A549 (cell line): ENCODE results near the gene ZNF750. TPM values are rescaled to one million over a fixed set of nuclear protein-coding genes. Genes with fewer than 3 reads are reported as not detected.

ENCODE experiments used
- ATAC-seq, 2 experiments: fragments of 200-7000 bp in 1 of 2; fragments of >200 bp in 1 of 2; cut with Nextera tagmentation in 1 of 2; cut with Tn5 transposase in 1 of 2; 3 replicates each; pipeline versions ENCODE4 v1.8.0 to v1.9.1; 2018 to 2020; ENCODE audit warnings: mild to moderate bottlenecking in 1 of 2, moderate library complexity in 1 of 2
- CTCF ChIA-PET: fragments of 300-600 bp; sonication (Branson Sonifier 250); formaldehyde crosslinking; extraction: SDS; loops from one replicate; lab custom pipeline; 2021; ENCODE audit warnings: antibody characterized with exemption, inconsistent platforms; lab: Yijun Ruan, JAX
- POLR2A ChIA-PET: fragments of 350-600 bp; formaldehyde crosslinking; extraction: SDS; loops from one replicate; lab custom pipeline; 2021; ENCODE audit warnings: antibody characterized with exemption, inconsistent platforms; lab: Yijun Ruan, JAX
- DNase-seq, 2 experiments: peaks; one replicate each; pipeline versions ENCODE4 v3.0.0 to v3.0.0-alpha.2; 2011 to 2016; ENCODE audit warnings: low read depth in 1 of 2, low spot score in 1 of 2
- FAIRE-seq: peaks from 2 replicates; lab custom pipeline; 2011; peaks lifted over from hg19 to GRCh38; lab: Jason Lieb, UNC
- H3K27ac ChIP-seq, 2 experiments: fragments of >200 bp; sonication (Bioruptor Twin); formaldehyde crosslinking; 3 replicates each; pipeline ENCODE4 v1.5.1; 2016 to 2017
- H3K4me1 ChIP-seq: fragments of >200 bp; sonication (Bioruptor Twin); formaldehyde crosslinking; 3 replicates; pipeline ENCODE4 v1.6.1; 2016
- H3K4me2 ChIP-seq: fragments of >200 bp; sonication (Bioruptor Twin); formaldehyde crosslinking; 3 replicates; pipeline ENCODE4 v1.6.1; 2016
- H3K4me3 ChIP-seq: fragments of >200 bp; sonication (Bioruptor Twin); formaldehyde crosslinking; 3 replicates; pipeline ENCODE4 v1.5.1; 2016
- H3K9me3 ChIP-seq: fragments of >200 bp; sonication (Bioruptor Twin); formaldehyde crosslinking; 3 replicates; pipeline ENCODE4 v1.6.1; 2016
- BHLHE40 ChIP-seq: IDR thresholded peaks from 2 replicates; pipeline ENCODE4 v1.6.1; 2012; ENCODE audit warnings: low read depth, low read length, inconsistent platforms
- CHD2 ChIP-seq: fragments of 150-350 bp; IDR thresholded peaks from 2 replicates; pipeline ENCODE4 v1.6.1; 2014; ENCODE audit warnings: low read length; ENCODE audit not compliant: partially characterized antibody
- EHMT2 ChIP-seq: fragments of 200-600 bp; sonication (generic); IDR thresholded peaks from 2 replicates; pipeline ENCODE4 v1.6.1; 2016; ENCODE audit warnings: antibody characterized with exemption, low read depth, mild to moderate bottlenecking, moderate library complexity
- EP300 ChIP-seq, 2 experiments: fragments of >200 bp; sonication (Bioruptor Twin); formaldehyde crosslinking; IDR thresholded peaks; 2 replicates in 1 of 2; 3 replicates in 1 of 2; pipeline ENCODE4 v1.6.1; 2016 to 2017
- FOSL2 ChIP-seq, 2 experiments: fragments of 450-650 bp in 1 of 2; fragments of >200 bp in 1 of 2; sonication (Bioruptor Twin) in 1 of 2; formaldehyde crosslinking; IDR thresholded peaks; 2 replicates each; pipeline versions ENCODE4 v1.5.0 to v1.6.1; 2016 to 2020; ENCODE audit warnings: mild to moderate bottlenecking in 1 of 2, moderate library complexity in 1 of 2
- HOXA7 ChIP-seq: fragments of 250-450 bp; sonication (Bioruptor Pico); IDR thresholded peaks from 2 replicates; pipeline ENCODE4 v1.5.0; 2020; ENCODE audit warnings: mild to moderate bottlenecking, moderate library complexity
- KDM1A ChIP-seq: fragments of 200-600 bp; sonication (generic); IDR thresholded peaks from 2 replicates; pipeline ENCODE4 v1.6.1; 2016; ENCODE audit warnings: low read depth, mild to moderate bottlenecking
- MAFK ChIP-seq: fragments of 450-650 bp; IDR thresholded peaks from 2 replicates; pipeline ENCODE4 v1.6.1; 2014; ENCODE audit not compliant: partially characterized antibody
- MAZ ChIP-seq: fragments of 150-350 bp; IDR thresholded peaks from 2 replicates; pipeline ENCODE4 v1.6.1; 2014; ENCODE audit warnings: antibody characterized with exemption, low read depth, low read length, borderline replicate concordance
- PHF8 ChIP-seq: fragments of 200-600 bp; sonication (generic); IDR thresholded peaks from 2 replicates; pipeline ENCODE4 v1.6.1; 2016; ENCODE audit warnings: low read depth, mild to moderate bottlenecking, antibody characterized with exemption, moderate library complexity, borderline replicate concordance
- POLR2A ChIP-seq: IDR thresholded peaks from 2 replicates; pipeline ENCODE4 v1.6.1; 2012; ENCODE audit warnings: mild to moderate bottlenecking, low read length
- POLR2AphosphoS2 ChIP-seq: conservative IDR thresholded peaks from 2 replicates; pipeline ENCODE4 v1.6.1; 2012; ENCODE audit warnings: low read length, improper control_type of control experiment, inconsistent platforms
- RAD21 ChIP-seq, 2 experiments: fragments of >200 bp in 1 of 2; sonication (Bioruptor Twin) in 1 of 2; formaldehyde crosslinking in 1 of 2; IDR thresholded peaks in 1 of 2; conservative IDR thresholded peaks in 1 of 2; 2 replicates in 1 of 2; 3 replicates in 1 of 2; pipeline ENCODE4 v1.6.1; 2012 to 2018; ENCODE audit warnings: inconsistent platforms in 1 of 2
- RARB ChIP-seq: fragments of 250-450 bp; sonication (Bioruptor Pico); IDR thresholded peaks from 2 replicates; pipeline ENCODE4 v1.8.0; 2021; ENCODE audit warnings: mild to moderate bottlenecking, moderate library complexity
- RFX5 ChIP-seq: fragments of 450-650 bp; IDR thresholded peaks from 2 replicates; pipeline ENCODE4 v1.7.1; 2014; ENCODE audit warnings: antibody characterized with exemption, mild to moderate bottlenecking, moderate library complexity
- RNF2 ChIP-seq: fragments of 200-600 bp; sonication (generic); IDR thresholded peaks from 2 replicates; pipeline ENCODE4 v1.6.1; 2016; ENCODE audit warnings: low read depth, mild to moderate bottlenecking, antibody characterized with exemption, moderate library complexity, borderline replicate concordance
- SREBF2 ChIP-seq: fragments of 450-650 bp; IDR thresholded peaks from 2 replicates; pipeline ENCODE4 v1.6.1; 2014; ENCODE audit warnings: mild to moderate bottlenecking, moderate library complexity
- TP53 ChIP-seq: fragments of 250-450 bp; sonication (Bioruptor Pico); IDR thresholded peaks from 2 replicates; pipeline ENCODE4 v1.5.0; 2021; ENCODE audit warnings: mild to moderate bottlenecking, moderate library complexity
- WGBS: methylation state at CpG from one replicate; pipeline ENCODE4 v1.1.6; 2017; ENCODE audit errors: missing lambda C conversion rate; 5-methylcytosine and 5-hydroxymethylcytosine counted together
- polyA plus RNA-seq, 4 experiments: library from polyadenylated mRNA; depleted of rRNA in 3 of 4; stranded (reverse); fragments of >200 nt; fragmentation: RNase III in 1 of 4; extraction: RNeasy Plus Mini Kit Qiagen cat#74134 plus additional on column Dnase treatment in 1 of 4; gene quantifications; 2 replicates in 3 of 4; 3 replicates in 1 of 4; pipeline ENCODE4 v1.2.3, GENCODE V29; 2011 to 2017
- TF ChIP-seq, protein P1 (sequence below): fragments of >200 bp; sonication (Bioruptor Twin); formaldehyde crosslinking; IDR thresholded peaks from 3 replicates; pipeline ENCODE4 v1.6.1; 2016
- TF ChIP-seq, protein P2 (sequence below): fragments of 450-650 bp; IDR thresholded peaks from 2 replicates; pipeline ENCODE4 v1.6.1; 2014; ENCODE audit warnings: antibody characterized with exemption
- TF ChIP-seq, protein P3 (sequence below): IDR thresholded peaks from 2 replicates; pipeline ENCODE4 v1.6.1; 2012; ENCODE audit warnings: low read depth, borderline replicate concordance
- TF ChIP-seq, protein P4 (sequence below): fragments of 250-450 bp; sonication (Bioruptor Pico); IDR thresholded peaks from 2 replicates; pipeline ENCODE4 v1.5.0; 2021; ENCODE audit warnings: mild to moderate bottlenecking, moderate library complexity, borderline replicate concordance
- TF ChIP-seq, protein P5 (sequence below): IDR thresholded peaks from 2 replicates; pipeline ENCODE4 v1.6.1; 2012

The ZNF750 gene
- polyA plus RNA-seq, 2 of the 4 experiments (the other 2 are of a cell fraction) = not detected

DNA sequence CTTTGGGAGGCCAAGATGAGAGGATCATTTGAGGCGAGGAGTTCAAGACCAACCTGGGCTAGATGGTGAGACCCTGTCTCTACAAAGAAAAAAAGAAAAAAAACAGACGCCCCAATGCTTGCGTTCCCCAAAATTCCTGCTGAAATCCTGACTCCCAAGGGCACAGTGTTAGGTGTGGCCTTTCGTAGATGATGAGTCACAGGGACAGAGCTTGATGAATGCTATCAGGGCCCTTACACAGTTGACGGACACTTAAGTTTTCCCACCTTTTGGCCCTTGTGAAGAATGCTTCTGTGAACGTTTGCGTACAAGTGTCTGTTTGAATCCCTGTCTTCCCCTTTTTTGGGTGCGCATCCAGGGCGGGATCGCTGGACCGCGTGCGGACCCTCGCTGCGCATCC is 16.5 kb upstream of the ZNF750 start:
- no peak for TF ChIP-seq RAD21 (conservative IDR thresholded peaks at IDR 0.05 in 1 of 2, IDR thresholded peaks at IDR 0.05 in 1 of 2)
- TF ChIP-seq, protein P1, sequence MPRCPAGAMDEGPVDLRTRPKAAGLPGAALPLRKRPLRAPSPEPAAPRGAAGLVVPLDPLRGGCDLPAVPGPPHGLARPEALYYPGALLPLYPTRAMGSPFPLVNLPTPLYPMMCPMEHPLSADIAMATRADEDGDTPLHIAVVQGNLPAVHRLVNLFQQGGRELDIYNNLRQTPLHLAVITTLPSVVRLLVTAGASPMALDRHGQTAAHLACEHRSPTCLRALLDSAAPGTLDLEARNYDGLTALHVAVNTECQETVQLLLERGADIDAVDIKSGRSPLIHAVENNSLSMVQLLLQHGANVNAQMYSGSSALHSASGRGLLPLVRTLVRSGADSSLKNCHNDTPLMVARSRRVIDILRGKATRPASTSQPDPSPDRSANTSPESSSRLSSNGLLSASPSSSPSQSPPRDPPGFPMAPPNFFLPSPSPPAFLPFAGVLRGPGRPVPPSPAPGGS = no peak
- TF ChIP-seq BHLHE40 = no peak
- no peak for TF ChIP-seq RARB
- TF ChIP-seq POLR2A = no peak
- TF ChIP-seq SREBF2 = no peak
- no peak for TF ChIP-seq TP53 (CRISPR knock-in tag)
- no peak for TF ChIP-seq FOSL2 (IDR thresholded peaks at IDR 0.05)
- TF ChIP-seq FOSL2 (CRISPR knock-in tag; IDR thresholded peaks at IDR 0.05) = no peak; the same call in 1 of the 2 replicates
- no peak for TF ChIP-seq EP300 (IDR thresholded peaks at IDR 0.05)
- TF ChIP-seq RFX5 = no peak
- TF ChIP-seq MAFK = no peak
- TF ChIP-seq MAZ = no peak
- no peak for TF ChIP-seq EHMT2
- TF ChIP-seq POLR2AphosphoS2 = no peak
- TF ChIP-seq KDM1A = no peak
- TF ChIP-seq, protein P2, sequence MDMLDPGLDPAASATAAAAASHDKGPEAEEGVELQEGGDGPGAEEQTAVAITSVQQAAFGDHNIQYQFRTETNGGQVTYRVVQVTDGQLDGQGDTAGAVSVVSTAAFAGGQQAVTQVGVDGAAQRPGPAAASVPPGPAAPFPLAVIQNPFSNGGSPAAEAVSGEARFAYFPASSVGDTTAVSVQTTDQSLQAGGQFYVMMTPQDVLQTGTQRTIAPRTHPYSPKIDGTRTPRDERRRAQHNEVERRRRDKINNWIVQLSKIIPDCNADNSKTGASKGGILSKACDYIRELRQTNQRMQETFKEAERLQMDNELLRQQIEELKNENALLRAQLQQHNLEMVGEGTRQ = no peak
- TF ChIP-seq RNF2 = no peak
- no peak for TF ChIP-seq HOXA7 (CRISPR knock-in tag)
- TF ChIP-seq, all 56 proteins: peak for 0
- Histone ChIP-seq H3K4me2 (no peak overlapping the region), H3K4me3 (no peak overlapping the region), H3K9me3 (no peaks in the 10 kb centered on the region), H3K27ac (no peak overlapping the region), H3K4me1 (peaks cover 10% of the 10 kb centered on the region; the same call in 2 of the 3 replicates)
- WGBS = 89% methylated on average over 15 of the region's 15 CpGs
- CTCF ChIA-PET = interaction anchor here (0.7 kb wide), 1 partner anchor 10 kb away, joined by 3 read pairs; no protein-coding TSS in a partner anchor
- POLR2A ChIA-PET = no interaction called here
- FAIRE-seq = no peak
- DNase-seq = no peak
- no peak for ATAC-seq

DNA sequence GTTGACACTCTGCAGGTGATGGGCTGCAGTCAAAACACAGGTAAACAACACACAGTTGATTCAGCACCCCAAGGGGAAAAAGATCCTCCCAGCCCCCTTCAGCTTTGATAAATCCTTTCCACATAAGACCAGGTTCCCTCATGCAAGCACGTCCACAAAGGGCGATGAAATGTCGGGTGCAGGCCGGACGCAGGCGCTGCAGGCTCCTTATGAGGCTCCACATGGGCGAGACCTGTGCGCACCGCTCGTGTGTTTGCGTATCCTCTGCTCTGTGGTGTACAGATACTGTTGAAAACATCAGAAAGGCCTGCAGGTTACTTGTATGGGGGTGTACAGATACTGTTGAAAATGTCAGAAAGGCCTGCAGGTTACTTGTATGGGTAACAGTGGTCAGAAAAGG is 14.4 kb upstream of the ZNF750 start:
- 97% methylated on average over 11 of the region's 11 CpGs for WGBS

More for the DNA sequence above, 14.4 kb upstream of the ZNF750 start:
- H3K27ac ChIP-seq = no peak overlapping the region
- TF ChIP-seq, protein P3, sequence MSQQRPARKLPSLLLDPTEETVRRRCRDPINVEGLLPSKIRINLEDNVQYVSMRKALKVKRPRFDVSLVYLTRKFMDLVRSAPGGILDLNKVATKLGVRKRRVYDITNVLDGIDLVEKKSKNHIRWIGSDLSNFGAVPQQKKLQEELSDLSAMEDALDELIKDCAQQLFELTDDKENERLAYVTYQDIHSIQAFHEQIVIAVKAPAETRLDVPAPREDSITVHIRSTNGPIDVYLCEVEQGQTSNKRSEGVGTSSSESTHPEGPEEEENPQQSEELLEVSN = no peak
- TF ChIP-seq CHD2 = no peak
- TF ChIP-seq PHF8 = no peak
- TF ChIP-seq EP300 (IDR thresholded peaks at IDR 0.05) = no peak
- TF ChIP-seq, protein P4, sequence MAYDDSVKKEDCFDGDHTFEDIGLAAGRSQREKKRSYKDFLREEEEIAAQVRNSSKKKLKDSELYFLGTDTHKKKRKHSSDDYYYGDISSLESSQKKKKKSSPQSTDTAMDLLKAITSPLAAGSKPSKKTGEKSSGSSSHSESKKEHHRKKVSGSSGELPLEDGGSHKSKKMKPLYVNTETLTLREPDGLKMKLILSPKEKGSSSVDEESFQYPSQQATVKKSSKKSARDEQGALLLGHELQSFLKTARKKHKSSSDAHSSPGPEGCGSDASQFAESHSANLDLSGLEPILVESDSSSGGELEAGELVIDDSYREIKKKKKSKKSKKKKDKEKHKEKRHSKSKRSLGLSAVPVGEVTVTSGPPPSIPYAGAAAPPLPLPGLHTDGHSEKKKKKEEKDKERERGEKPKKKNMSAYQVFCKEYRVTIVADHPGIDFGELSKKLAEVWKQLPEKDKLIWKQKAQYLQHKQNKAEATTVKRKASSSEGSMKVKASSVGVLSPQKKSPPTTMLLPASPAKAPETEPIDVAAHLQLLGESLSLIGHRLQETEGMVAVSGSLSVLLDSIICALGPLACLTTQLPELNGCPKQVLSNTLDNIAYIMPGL (CRISPR knock-in tag) = no peak
- TF ChIP-seq MAFK = peak; percentile 8
- TF ChIP-seq, protein P5, sequence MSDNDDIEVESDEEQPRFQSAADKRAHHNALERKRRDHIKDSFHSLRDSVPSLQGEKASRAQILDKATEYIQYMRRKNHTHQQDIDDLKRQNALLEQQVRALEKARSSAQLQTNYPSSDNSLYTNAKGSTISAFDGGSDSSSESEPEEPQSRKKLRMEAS = no peak
- ChIA-PET POLR2A (no interaction called here), CTCF (interaction anchor here (0.9 to 2.1 kb wide), 3 partner anchors 8 to 10 kb away, joined by 3 to 10 read pairs (median 6); no protein-coding TSS in a partner anchor)
- no peak for DNase-seq
- H3K4me1 ChIP-seq = no peaks in the 10 kb centered on the region
- FAIRE-seq = no peak
- H3K4me3 ChIP-seq = no peak overlapping the region
- ATAC-seq = no peak
- H3K4me2 ChIP-seq = no peak overlapping the region
- no peaks in the 10 kb centered on the region for H3K9me3 ChIP-seq
